ENCODE results near the gene NWD2. TPM values are rescaled to one million over a fixed set of nuclear protein-coding genes. Genes with fewer than 3 reads are reported as not detected.

The NWD2 gene
- total RNA-seq, 1 experiment from 2014 or later, result not detected

GRCh38 chr4:37465296-37465695 is 220.8 kb downstream of the NWD2 start:
- no peaks in the 10 kb centered on the region for H3K79me1 ChIP-seq (ENCODE audit: insufficient read depth, low read depth, low read length, poor library complexity, severe bottlenecking)
- no peaks in the 10 kb centered on the region for H3K9me3 ChIP-seq (ENCODE audit: control insufficient read depth, low read depth, low read length)
- DNase-seq, result no peak
- H2BK5ac ChIP-seq (ENCODE audit: insufficient read length, low read length), result no peak overlapping the region
- no peak overlapping the region for H2BK120ac ChIP-seq (ENCODE audit: low read depth, low read length, poor library complexity, severe bottlenecking)
- no peak overlapping the region for H3K4me3 Mint-ChIP-seq
- H4K5ac ChIP-seq (ENCODE audit: insufficient read length, low read depth, low read length), result no peak overlapping the region
- no peaks in the 10 kb centered on the region for H3K9me3 Mint-ChIP-seq
- no peak overlapping the region for H4K91ac ChIP-seq (ENCODE audit: insufficient read length, low read depth, low read length)
- no peaks in the 10 kb centered on the region for H4K20me1 ChIP-seq (ENCODE audit: control insufficient read depth, insufficient read depth, insufficient read length)
- no peaks in the 10 kb centered on the region for H3K23me2 ChIP-seq (ENCODE audit: insufficient read length, low read depth, low read length, poor library complexity, severe bottlenecking)
- H3K27ac ChIP-seq (ENCODE audit: insufficient read length, low read depth, low read length), result no peak overlapping the region
- H3K27me3 Mint-ChIP-seq (ENCODE audit: low read depth), result peaks cover 4% of the 10 kb centered on the region
- H2BK20ac ChIP-seq (ENCODE audit: low read depth, low read length, poor library complexity, severe bottlenecking), result no peak overlapping the region
- H2BK15ac ChIP-seq (ENCODE audit: low read depth, low read length), result no peak overlapping the region
- TF ChIP-seq CTCF (conservative IDR thresholded peaks at IDR 0.05), result no peak
- H3K14ac ChIP-seq (ENCODE audit: insufficient read depth, low read length), result no peak overlapping the region
- no peaks in the 10 kb centered on the region for H3K4me1 ChIP-seq (ENCODE audit: insufficient read depth, low read length)
- H3K23ac ChIP-seq (ENCODE audit: insufficient read length, low read depth, low read length), result no peak overlapping the region
- H3K79me2 ChIP-seq (ENCODE audit: insufficient read depth, low read length), result no peaks in the 10 kb centered on the region
- H4K8ac ChIP-seq (replicated peaks; ENCODE audit: insufficient read length, low read depth, low read length), result no peak overlapping the region
- H2BK12ac ChIP-seq (ENCODE audit: insufficient read length, low read depth, low read length), result no peak overlapping the region
- H2AFZ ChIP-seq (ENCODE audit: low read length), result no peak overlapping the region
- H3K18ac ChIP-seq (ENCODE audit: insufficient read length, low read depth, low read length), result no peak overlapping the region
- H3T11ph ChIP-seq (ENCODE audit: low read length), result no peak overlapping the region
- no peaks in the 10 kb centered on the region for H3K27me3 ChIP-seq (ENCODE audit: insufficient read depth, low read length)
- H3K56ac ChIP-seq (ENCODE audit: insufficient read length, low read depth, low read length), result no peak overlapping the region
- H2AK5ac ChIP-seq (ENCODE audit: insufficient read length, low read length), result no peak overlapping the region
- H3K27ac Mint-ChIP-seq, result no peak overlapping the region
- H3K4me1 Mint-ChIP-seq, result peaks cover 3 to 5% of the 10 kb centered on the region in 2 experiments
- no peak overlapping the region for H3K4me2 ChIP-seq (ENCODE audit: insufficient read depth, insufficient read length, low read length)
- WGBS (ENCODE audit: extremely low coverage, insufficient read length, low lambda C conversion rate), result no CpG with 5 or more reads among the region's 5 CpGs
- no peak overlapping the region for H3K4ac ChIP-seq (ENCODE audit: low read depth, low read length)
- H3K36me3 Mint-ChIP-seq (ENCODE audit: insufficient read depth in 1 of 3, low read depth in 3 of 3), result no peaks in the 10 kb centered on the region
- no peak overlapping the region for H3K9ac ChIP-seq (ENCODE audit: extremely low read depth, insufficient read length, low read length)

Measured in H9 (cell line).